ENCODE results near the gene ZER1. TPM values are rescaled to one million over a fixed set of nuclear protein-coding genes. Genes with fewer than 3 reads are reported as not detected.

The ZER1 gene
- total and polyA plus RNA-seq, 2 of the 8 experiments (the other 6 are each of a cell fraction or from before 2014, with no cell fraction given) = 20.5 to 26.6 TPM

DNA sequence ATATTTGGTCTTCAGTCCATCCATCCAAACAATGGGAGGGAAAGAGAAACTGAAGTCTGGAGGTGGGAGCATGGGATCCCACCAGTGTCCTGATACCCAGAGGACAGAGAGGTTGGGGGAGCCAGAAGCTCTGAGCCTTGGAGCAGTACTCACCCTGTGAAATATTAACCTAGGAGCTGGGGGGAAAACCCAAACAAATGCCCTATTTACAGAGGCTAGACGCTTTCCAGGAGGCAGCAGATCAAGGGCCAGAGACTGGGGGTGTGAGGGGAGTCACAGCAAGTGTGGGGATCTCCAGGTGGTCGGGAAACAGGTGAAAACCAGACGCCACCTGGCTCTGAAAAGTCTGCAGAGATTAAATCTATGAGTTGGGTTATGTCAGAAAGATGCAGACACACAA lies 6.2 kb downstream of the ZER1 start:
- 84% methylated on average over 3 of the region's 3 CpGs; no CpG with 5 or more reads in 1 of the 2 experiments for WGBS, 2 experiments (ENCODE audit: extremely low coverage in 1 of 2, insufficient coverage in 1 of 2, insufficient read length in 1 of 2, insufficient replicate concordance in 2 of 2, low coverage in 1 of 2, low lambda C conversion rate in 2 of 2, missing lambda C conversion rate in 1 of 2)
- POLR2A ChIA-PET (ENCODE audit: partially characterized antibody) = interaction anchor here (1.1 to 1.4 kb wide), 5 partner anchors 12 to 80 kb away, joined by 3 to 5 read pairs (median 4); partner anchors contain the start of gene SPOUT1
- H3K4me1 ChIP-seq (replicated peaks in 1 of 4; ENCODE audit: control insufficient read depth in 3 of 4, insufficient read depth in 4 of 4, low read length in 3 of 4) = peaks cover 0 to 3% (median 2%) of the 10 kb centered on the region in 4 experiments; a peak in 2 of 7 replicates
- no peak overlapping the region for H3K56ac ChIP-seq (replicated peaks; ENCODE audit: insufficient read length, low read depth, low read length)
- H4K20me1 ChIP-seq (replicated peaks in 1 of 2; ENCODE audit: control insufficient read depth in 1 of 2, insufficient read depth in 2 of 2, low read length in 2 of 2) = peaks cover 0 to 3% of the 10 kb centered on the region in 2 experiments
- no peak overlapping the region for H2BK15ac ChIP-seq (ENCODE audit: low read length)
- no peak overlapping the region for H2BK120ac ChIP-seq (replicated peaks; ENCODE audit: low read depth, low read length)
- no peak overlapping the region for H4K8ac ChIP-seq (ENCODE audit: extremely low read depth, insufficient read depth, low read length)
- no peaks in the 10 kb centered on the region for H3K9me3 ChIP-seq (ENCODE audit: insufficient read depth in 2 of 2, low read depth in 1 of 2, low read length in 1 of 2)
- no peak for FAIRE-seq
- H2BK12ac ChIP-seq (ENCODE audit: low read depth, low read length) = no peak overlapping the region
- H3K23me2 ChIP-seq (ENCODE audit: low read depth, low read length) = no peaks in the 10 kb centered on the region
- H3K23ac ChIP-seq (ENCODE audit: insufficient read length) = no peak overlapping the region
- H3K4me2 ChIP-seq (ENCODE audit: insufficient read depth in 1 of 2, low read depth in 2 of 2, low read length in 2 of 2) = no peak overlapping the region
- no peak overlapping the region for H2AFZ ChIP-seq (ENCODE audit: low read length)
- H4K5ac ChIP-seq (ENCODE audit: insufficient read length, low read depth, low read length) = no peak overlapping the region
- H2BK5ac ChIP-seq (ENCODE audit: low read depth, low read length) = no peak overlapping the region
- H3K4me3 ChIP-seq (ENCODE audit: extremely low read depth in 1 of 4, insufficient read depth in 2 of 4, low read depth in 3 of 4, low read length in 4 of 4) = no peak overlapping the region
- H2BK20ac ChIP-seq (ENCODE audit: low read length) = no peak overlapping the region
- peaks cover 0 to 9% of the 10 kb centered on the region in 2 experiments; a peak in 2 of 4 replicates for H3K79me2 ChIP-seq (ENCODE audit: control insufficient read depth in 1 of 2, insufficient read depth in 2 of 2, low read length in 2 of 2)
- no peak overlapping the region for H2AK5ac ChIP-seq (ENCODE audit: low read depth, low read length)
- H3K27ac ChIP-seq (ENCODE audit: low read depth, low read length) = no peak overlapping the region
- no peaks in the 10 kb centered on the region for H3K27me3 ChIP-seq (replicated peaks in 1 of 4; ENCODE audit: control insufficient read depth in 3 of 4, extremely low read depth in 1 of 4, insufficient read depth in 3 of 4, low read length in 3 of 4)
- no peak overlapping the region for H3K14ac ChIP-seq (ENCODE audit: insufficient read length)
- H3K9ac ChIP-seq (replicated peaks in 1 of 4; ENCODE audit: extremely low read depth in 1 of 4, low read depth in 3 of 4, low read length in 3 of 4) = no peak overlapping the region
- DNase-seq (ENCODE audit: low read depth in 1 of 2, low spot score in 2 of 2) = no peak
- H3K36me3 ChIP-seq (ENCODE audit: control insufficient read depth in 2 of 4, insufficient read depth in 4 of 4, low read length in 3 of 4) = no peaks in the 10 kb centered on the region; a peak in 1 of 8 replicates
- H4K91ac ChIP-seq (replicated peaks; ENCODE audit: insufficient read length, low read length) = no peak overlapping the region
- no peak overlapping the region for H3K18ac ChIP-seq (ENCODE audit: extremely low read depth, low read length)
- peaks cover under 1% of the 10 kb centered on the region; the same call in 1 of the 2 replicates for H3K79me1 ChIP-seq (ENCODE audit: low read depth, low read length)
- H3K4ac ChIP-seq (replicated peaks; ENCODE audit: insufficient read length, low read depth, low read length) = no peak overlapping the region
- CTCF ChIA-PET (ENCODE audit: partially characterized antibody) = interaction anchor here (0.8 to 5.4 kb wide), 16 partner anchors 10 to 127 kb away, joined by 3 to 27 read pairs (median 7); partner anchors contain the start of gene ENDOG
- TF ChIP-seq, protein P1, sequence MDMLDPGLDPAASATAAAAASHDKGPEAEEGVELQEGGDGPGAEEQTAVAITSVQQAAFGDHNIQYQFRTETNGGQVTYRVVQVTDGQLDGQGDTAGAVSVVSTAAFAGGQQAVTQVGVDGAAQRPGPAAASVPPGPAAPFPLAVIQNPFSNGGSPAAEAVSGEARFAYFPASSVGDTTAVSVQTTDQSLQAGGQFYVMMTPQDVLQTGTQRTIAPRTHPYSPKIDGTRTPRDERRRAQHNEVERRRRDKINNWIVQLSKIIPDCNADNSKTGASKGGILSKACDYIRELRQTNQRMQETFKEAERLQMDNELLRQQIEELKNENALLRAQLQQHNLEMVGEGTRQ (IDR thresholded peaks at IDR 0.05; ENCODE audit: low read length) = no peak
- no peak for TF ChIP-seq BRCA1 (IDR thresholded peaks at IDR 0.05; ENCODE audit: low read depth, low read length)
- TF ChIP-seq EP300 (IDR thresholded peaks at IDR 0.05; ENCODE audit: borderline replicate concordance in 1 of 2, low read depth in 2 of 2, low read length in 2 of 2) = no peak
- TF ChIP-seq CHD2 (IDR thresholded peaks at IDR 0.05; ENCODE audit: low read length) = no peak
- no peak for TF ChIP-seq CREB1 (IDR thresholded peaks at IDR 0.05)
- no peak for TF ChIP-seq SP2 (IDR thresholded peaks at IDR 0.05; ENCODE audit: low read length)
- no peak for TF ChIP-seq YY1 (IDR thresholded peaks at IDR 0.05; ENCODE audit: low read depth, low read length)
- TF ChIP-seq FOSL1 (IDR thresholded peaks at IDR 0.05; ENCODE audit: insufficient read depth, low read depth, low read length) = no peak
- no peak for TF ChIP-seq BACH1 (IDR thresholded peaks at IDR 0.05; ENCODE audit: low read length)
- TF ChIP-seq SIRT6 (IDR thresholded peaks at IDR 0.05; ENCODE audit: low read length) = no peak
- no peak for TF ChIP-seq KDM4A (IDR thresholded peaks at IDR 0.05; ENCODE audit: low read depth, low read length, severe bottlenecking)
- no peak for TF ChIP-seq TAF7 (optimal IDR thresholded peaks at IDR 0.05; ENCODE audit: borderline replicate concordance, low read depth, low read length)
- no peak for TF ChIP-seq SIX5 (IDR thresholded peaks at IDR 0.05; ENCODE audit: low read depth, low read length)
- TF ChIP-seq CBX5 (IDR thresholded peaks at IDR 0.05; ENCODE audit: low read depth, low read length) = no peak
